HG03432 (cell line): ENCODE data around the gene ARID3A.
"Not testable (repeated sequence)": the region's sequence is repeated elsewhere in the genome, so short reads cannot be mapped to it uniquely, and the experiment has no call there.

ENCODE experiments used
- ATAC-seq: cut with Tn5 transposase; IDR thresholded peaks from one replicate; pipeline ENCODE4 v1.9.1; 2021; ENCODE audit warnings: mild to moderate bottlenecking, moderate library complexity; ENCODE audit not compliant: unreplicated experiment

The ARID3A gene

GRCh38 chr19:925526-926322 is at the start of gene ARID3A:
Gene ARID3A (plus strand): TSS chr19:926035. CDS start chr19:929529, 3,494 bp downstream.
- peak; percentile 60 for ATAC-seq

- no peak for ATAC-seq
These were observed 49.7 kb upstream of the ARID3A start for GRCh38 chr19:876089-876488.

DNA sequence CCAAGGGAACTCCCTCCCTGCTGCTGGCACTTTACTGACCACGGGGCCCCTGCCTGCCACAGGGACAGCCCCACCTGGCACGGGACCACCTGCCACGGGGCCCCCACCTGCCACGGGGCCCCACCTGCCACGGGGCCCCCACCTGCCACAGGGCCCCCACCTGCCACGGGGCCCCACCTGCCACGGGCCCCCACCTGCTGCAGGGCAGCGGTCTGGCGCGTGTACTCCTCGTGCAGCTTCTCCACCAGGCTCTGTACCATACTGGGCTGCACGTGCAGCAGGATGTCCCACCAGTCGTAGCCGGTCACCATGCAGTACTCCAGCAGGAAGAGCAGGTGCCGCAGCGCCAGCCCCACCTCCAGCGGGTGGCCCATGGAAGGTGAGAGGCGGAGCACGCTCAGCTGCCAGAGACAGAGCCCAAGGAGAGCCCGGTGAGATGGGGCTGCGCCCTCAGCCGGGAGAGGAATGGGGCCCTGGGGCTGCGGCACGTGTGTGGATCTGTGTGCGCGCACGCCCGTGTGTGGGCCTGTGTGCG is 49.0 kb upstream of the ARID3A start:
- ATAC-seq = no peak

DNA sequence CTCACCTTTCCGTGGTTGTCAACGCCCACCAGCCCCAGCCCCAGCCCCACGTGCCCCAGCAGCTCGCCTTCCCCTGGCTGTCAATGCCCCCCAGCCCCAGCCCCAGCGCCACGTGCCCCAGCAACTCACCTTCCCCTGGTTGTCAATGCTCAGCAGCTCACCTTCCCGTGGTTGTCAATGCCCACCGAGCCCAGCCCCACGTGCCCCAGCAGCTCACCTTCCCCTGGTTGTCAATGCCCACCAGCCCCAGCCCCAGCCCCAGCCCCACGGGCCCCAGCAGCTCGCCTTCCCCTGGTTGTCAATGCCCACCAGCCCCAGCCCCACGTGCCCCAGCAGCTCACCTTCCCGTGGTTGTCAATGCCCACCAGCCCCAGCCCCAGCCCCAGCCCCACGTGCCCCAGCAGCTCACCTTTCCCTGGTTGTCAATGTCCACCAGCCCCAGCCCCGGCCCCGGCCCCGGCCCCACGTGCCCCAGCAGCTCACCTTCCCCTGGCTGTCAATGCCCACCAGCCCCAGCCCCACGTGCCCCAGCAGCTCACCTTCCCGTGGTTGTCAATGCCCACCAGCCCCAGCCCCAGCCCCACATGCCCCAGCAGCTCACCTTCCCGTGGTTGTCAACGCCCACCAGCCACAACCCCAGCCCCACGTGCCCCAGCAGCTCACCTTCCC is 47.7 kb upstream of the ARID3A start:
- ATAC-seq = not testable (repeated sequence)

DNA sequence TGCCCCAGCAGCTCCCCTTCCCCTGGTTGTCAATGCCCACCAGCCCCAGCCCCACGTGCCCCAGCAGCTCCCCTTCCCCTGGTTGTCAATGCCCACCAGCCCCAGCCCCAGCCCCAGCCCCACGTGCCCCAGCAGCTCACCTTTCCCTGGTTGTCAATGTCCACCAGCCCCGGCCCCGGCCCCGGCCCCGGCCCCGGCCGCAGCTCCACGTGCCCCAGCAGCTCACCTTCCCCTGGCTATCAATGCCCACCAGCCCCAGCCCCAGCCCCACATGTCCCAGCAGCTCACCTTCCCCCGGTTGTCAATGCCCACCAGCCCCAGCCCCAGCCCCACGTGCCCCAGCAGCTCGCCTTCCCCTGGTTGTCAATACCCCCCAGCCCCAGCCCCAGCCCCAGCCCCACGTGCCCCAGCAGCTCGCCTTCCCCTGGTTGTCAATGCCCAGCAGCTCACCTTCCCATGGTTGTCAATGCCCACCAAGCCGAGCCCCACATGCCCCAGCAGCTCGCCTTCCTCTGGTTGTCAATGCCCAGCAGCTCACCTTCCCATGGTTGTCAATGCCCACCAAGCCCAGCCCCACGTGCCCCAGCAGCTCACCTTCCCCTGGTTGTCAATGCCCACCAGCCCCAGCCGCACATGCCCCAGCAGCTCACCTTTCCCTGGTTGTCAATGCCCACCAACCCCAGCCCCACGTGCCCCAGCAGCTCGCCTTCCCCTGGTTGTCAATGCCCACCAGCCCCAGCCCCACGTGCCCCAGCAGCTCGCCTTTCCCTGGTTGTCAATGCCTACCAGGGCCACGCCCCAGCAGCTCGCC is 46.9 kb upstream of the ARID3A start:
- not testable (repeated sequence) for ATAC-seq

DNA sequence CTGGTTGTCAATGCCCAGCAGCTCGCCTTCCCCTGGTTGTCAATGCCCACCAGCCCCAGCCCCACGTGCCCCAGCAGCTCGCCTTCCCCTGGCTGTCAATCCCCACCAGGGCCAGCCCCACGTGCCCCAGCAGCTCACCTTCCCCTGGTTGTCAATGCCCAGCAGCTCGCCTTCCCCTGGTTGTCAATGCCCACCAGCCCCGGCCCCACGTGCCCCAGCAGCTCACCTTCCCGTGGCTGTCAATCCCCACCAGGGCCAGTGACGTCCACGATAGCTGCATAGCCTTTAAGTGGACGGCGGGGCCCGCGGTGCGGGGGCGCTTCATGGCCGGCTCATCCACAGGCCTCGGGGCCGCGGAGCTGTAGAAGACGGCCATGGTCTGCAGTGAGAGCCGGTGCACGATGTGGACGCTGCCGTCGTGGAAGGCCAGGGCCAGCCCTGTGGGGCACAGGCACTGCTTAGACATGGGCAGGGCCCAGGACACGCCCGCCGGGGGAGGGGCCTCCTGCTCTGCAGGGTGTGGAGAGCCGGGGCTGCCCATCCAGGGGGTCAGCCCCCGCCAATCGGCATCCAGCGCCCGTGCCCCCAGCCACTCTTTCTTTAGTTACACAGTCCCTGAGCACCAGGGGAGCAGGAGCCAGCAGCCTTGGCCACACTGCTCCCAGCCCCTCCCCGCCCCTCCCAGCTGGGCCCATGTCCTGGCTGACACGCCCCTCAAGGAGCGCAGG is 46.0 kb upstream of the ARID3A start:
- ATAC-seq = no peak

DNA sequence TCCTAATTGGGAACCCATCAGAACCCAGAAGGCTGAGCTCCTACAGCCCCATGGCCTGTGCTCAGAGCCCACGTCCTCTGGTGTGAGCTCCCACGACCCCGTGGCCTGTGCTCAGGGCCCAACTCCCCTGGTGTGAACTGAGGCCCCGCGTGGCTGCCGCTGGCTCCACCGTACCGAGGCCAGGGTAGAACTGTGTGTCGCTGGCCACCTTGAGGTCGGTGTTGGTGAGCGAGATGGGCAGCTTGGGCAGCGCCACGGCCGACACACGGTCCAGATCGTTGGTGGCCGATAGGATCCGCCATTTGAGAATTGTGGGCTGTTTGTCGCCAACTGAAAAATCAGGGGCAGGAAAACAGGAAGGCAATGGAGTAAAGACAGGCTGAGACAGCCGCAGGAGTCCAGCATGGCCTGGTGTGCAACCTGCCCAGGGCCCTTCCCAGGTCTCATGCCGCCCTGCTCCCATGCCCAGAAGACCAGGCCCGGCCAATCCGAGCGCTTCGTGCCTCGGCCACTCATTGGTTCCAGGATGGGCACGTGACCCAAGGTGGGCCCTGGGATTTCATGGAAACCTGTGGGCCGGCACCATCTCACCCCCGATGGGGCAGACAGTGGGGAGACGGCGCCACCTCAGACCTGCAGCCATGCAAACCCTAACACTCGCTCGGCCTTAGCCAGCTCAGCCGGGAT is 44.3 kb upstream of the ARID3A start:
- no peak for ATAC-seq

- ATAC-seq = no peak
These were observed 42.9 kb upstream of the ARID3A start for GRCh38 chr19:882871-883497.

- no peak for ATAC-seq
These were observed 42.1 kb upstream of the ARID3A start for GRCh38 chr19:883661-884211.

GRCh38 chr19:884420-885211 is 41.2 kb upstream of the ARID3A start:
- no peak for ATAC-seq

DNA sequence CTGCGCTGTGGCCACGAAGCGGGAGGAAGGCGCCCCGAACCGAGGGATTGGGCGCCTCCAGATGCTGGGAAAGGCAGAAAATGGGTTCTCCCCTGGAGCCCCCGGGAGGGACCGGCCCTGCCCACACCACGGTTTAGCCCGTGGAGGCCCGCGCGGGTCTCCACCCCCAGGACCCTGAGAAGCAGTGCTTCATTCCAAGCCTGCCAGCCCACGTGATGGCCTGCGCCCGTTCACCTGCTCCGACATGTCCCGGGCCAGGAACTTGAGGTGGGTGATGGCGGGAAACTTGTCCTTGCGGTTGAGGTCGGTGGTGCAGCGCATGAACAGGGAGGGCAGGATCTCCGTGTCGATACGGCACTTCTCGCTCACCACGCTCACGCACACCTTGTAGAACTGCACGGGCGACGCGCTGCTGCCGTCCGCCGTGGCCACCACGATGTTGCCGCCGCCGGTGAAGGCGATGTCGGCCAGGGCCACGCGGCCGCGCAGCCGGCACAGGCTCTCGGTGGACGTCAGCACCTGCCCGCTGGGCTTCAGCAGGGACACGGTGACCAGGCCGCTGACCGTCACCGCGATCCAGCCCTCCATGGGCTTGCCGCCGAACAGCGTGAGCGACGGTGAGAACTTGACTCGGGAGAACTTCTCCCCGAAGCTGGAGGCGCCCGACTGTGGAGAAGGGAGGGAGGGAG is 40.2 kb upstream of the ARID3A start:
- ATAC-seq = no peak

DNA sequence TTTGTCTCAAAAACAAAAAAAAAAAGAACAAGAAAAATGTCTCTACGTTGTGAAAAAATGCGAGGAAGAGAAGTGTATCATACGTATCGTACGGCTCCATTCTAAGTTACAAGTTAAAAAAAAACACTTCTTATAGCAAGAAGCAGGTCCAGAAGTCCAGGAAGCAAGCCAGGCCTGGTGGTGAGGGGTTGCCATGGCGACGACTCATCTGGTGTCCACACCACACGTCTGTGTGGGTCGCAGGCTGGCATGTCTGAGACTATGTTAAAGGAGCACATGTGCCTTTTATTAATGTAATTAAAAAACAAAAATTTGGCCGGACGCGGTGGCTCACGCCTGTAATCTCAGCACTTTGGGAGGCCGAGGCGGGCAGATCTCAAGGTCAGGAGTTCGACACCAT is 38.8 kb upstream of the ARID3A start:
- no peak for ATAC-seq

GRCh38 chr19:887599-887998 is 38.2 kb upstream of the ARID3A start:
- ATAC-seq = no peak

- no peak for ATAC-seq
These were observed 37.1 kb upstream of the ARID3A start for GRCh38 chr19:888581-889385.

DNA sequence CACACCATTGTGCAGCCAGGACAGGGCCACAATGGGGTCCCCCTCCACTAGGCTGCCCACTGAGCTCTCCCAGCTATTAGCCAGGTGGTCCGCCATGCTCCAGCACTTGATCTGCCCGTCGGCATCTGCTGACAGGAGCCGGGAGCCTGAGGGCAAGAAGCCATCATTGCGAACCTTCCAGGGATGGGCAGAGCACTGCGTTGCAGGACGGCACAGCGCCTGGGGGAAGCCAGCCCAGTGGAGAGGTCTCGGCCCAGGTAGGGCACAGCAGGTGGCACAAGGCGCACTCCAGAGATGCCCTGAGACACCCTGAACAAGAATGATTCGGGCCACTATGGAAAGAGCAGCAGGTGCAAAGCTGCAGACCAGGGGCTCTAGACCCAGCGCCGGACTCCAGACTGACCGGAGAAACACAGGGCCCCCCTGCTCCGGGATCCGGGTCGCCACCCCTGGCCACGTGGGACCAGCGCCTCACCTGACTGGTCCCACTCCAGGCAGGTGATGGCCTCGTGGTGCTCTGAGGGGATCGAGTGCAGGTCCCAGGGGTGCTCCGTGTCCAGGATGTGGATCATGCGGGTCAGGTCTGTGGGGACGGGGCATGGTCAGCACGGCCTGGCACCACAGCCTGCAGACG is 36.1 kb upstream of the ARID3A start:
- ATAC-seq = no peak

GRCh38 chr19:890831-891230 is 35.0 kb upstream of the ARID3A start:
- ATAC-seq = no peak
